Measurements from ENCODE around the gene EGFL8. TPM values are rescaled to one million over a fixed set of nuclear protein-coding genes. Genes with fewer than 3 reads are reported as not detected.

The EGFL8 gene
- total RNA-seq, 1 donor from 2014 or later, result 3.8 TPM

- no peak for DNase-seq (ENCODE audit: low spot score)
- H3K4me3 ChIP-seq, result no peak overlapping the region
- no peak overlapping the region for H3K27ac ChIP-seq
- no peak overlapping the region for H3K4me2 ChIP-seq
- Mint-ChIP-seq H3K9me3 (no peaks in the 10 kb centered on the region), H3K4me3 (no peak overlapping the region), H3K4me1 (peaks cover 30% of the 10 kb centered on the region), H3K36me3 (peaks cover 19% of the 10 kb centered on the region), H3K27me3 (ENCODE audit: insufficient read depth, low read depth) (peaks cover 6% of the 10 kb centered on the region), H3K27ac (peak overlapping the region; percentile 23)
- H3K9ac ChIP-seq, result no peak overlapping the region
- H4K20me1 ChIP-seq (ENCODE audit: low read depth), result no peaks in the 10 kb centered on the region
- H3F3A ChIP-seq (ENCODE audit: low read depth), result peaks cover 11% of the 10 kb centered on the region
- peaks cover 46% of the 10 kb centered on the region for H3K27me3 ChIP-seq
- H3K36me3 ChIP-seq, result no peaks in the 10 kb centered on the region
- no peaks in the 10 kb centered on the region for H3K79me2 ChIP-seq (ENCODE audit: low read depth)
- TF ChIP-seq EZH2phosphoT487 (IDR thresholded peaks at IDR 0.05), result no peak
- no peak for TF ChIP-seq EZH2 (IDR thresholded peaks at IDR 0.05)
- no peak for TF ChIP-seq CTCF (IDR thresholded peaks at IDR 0.05)
- no peaks in the 10 kb centered on the region for H3K9me3 ChIP-seq (ENCODE audit: low read depth)
- no peak overlapping the region for H2AFZ ChIP-seq (replicated peaks)
- H3K4me1 ChIP-seq, result peaks cover 4% of the 10 kb centered on the region
Observed at GRCh38 chr6:32146687-32147086, 17.7 kb upstream of the EGFL8 start.

GRCh38 chr6:32147401-32148132, 16.8 kb upstream of the EGFL8 start:
- Histone ChIP-seq H4K20me1 (ENCODE audit: low read depth) (no peaks in the 10 kb centered on the region), H3K4me2 (peak overlapping the region; percentile 41), H3K9ac (no peak overlapping the region), H3K9me3 (ENCODE audit: low read depth) (no peaks in the 10 kb centered on the region), H3F3A (ENCODE audit: low read depth) (peaks cover 18% of the 10 kb centered on the region), H3K27me3 (peaks cover 55% of the 10 kb centered on the region), H3K4me3 (no peak overlapping the region), H3K79me2 (ENCODE audit: low read depth) (no peaks in the 10 kb centered on the region), H3K27ac (no peak overlapping the region), H3K4me1 (peaks cover 11% of the 10 kb centered on the region), H3K36me3 (no peaks in the 10 kb centered on the region), H2AFZ (replicated peaks) (no peak overlapping the region)
- peak overlapping the region; percentile 40 for H3K27ac Mint-ChIP-seq
- peaks cover 5% of the 10 kb centered on the region for H3K27me3 Mint-ChIP-seq (ENCODE audit: insufficient read depth, low read depth)
- H3K36me3 Mint-ChIP-seq, result peaks cover 19% of the 10 kb centered on the region
- no peak overlapping the region for H3K4me3 Mint-ChIP-seq
- no peak for DNase-seq (ENCODE audit: low spot score)
- no peaks in the 10 kb centered on the region for H3K9me3 Mint-ChIP-seq
- no peak for TF ChIP-seq CTCF (IDR thresholded peaks at IDR 0.05)
- TF ChIP-seq EZH2 (IDR thresholded peaks at IDR 0.05), result no peak
- TF ChIP-seq EZH2phosphoT487 (IDR thresholded peaks at IDR 0.05), result no peak
- H3K4me1 Mint-ChIP-seq, result peaks cover 34% of the 10 kb centered on the region

- H3K27ac ChIP-seq, result no peak overlapping the region
- Mint-ChIP-seq H3K4me3 (peak overlapping the region; percentile 33), H3K27me3 (ENCODE audit: insufficient read depth, low read depth) (peaks cover 10% of the 10 kb centered on the region), H3K4me1 (peaks cover 42% of the 10 kb centered on the region), H3K36me3 (peaks cover 19% of the 10 kb centered on the region), H3K27ac (peak overlapping the region; percentile 40), H3K9me3 (no peaks in the 10 kb centered on the region)
- TF ChIP-seq EZH2 (IDR thresholded peaks at IDR 0.05), result no peak
- peak; percentile 39 for TF ChIP-seq CTCF (IDR thresholded peaks at IDR 0.05)
- TF ChIP-seq EZH2phosphoT487 (IDR thresholded peaks at IDR 0.05), result no peak
- no peak overlapping the region for H2AFZ ChIP-seq (replicated peaks)
- no peaks in the 10 kb centered on the region for H4K20me1 ChIP-seq (ENCODE audit: low read depth)
- peak overlapping the region; percentile 34 for H3K4me3 ChIP-seq
- peak; percentile 70 for DNase-seq (ENCODE audit: low spot score)
- H3K4me1 ChIP-seq, result peaks cover 18% of the 10 kb centered on the region
- H3K79me2 ChIP-seq (ENCODE audit: low read depth), result no peaks in the 10 kb centered on the region
- H3K9me3 ChIP-seq (ENCODE audit: low read depth), result no peaks in the 10 kb centered on the region
- no peak overlapping the region for H3K9ac ChIP-seq
- H3F3A ChIP-seq (ENCODE audit: low read depth), result peaks cover 18% of the 10 kb centered on the region
- H3K36me3 ChIP-seq, result no peaks in the 10 kb centered on the region
- peak overlapping the region; percentile 41 for H3K4me2 ChIP-seq
- peaks cover 61% of the 10 kb centered on the region for H3K27me3 ChIP-seq
Observed at GRCh38 chr6:32148289-32149091, 15.9 kb upstream of the EGFL8 start.
